Ishikawa (cell line): Measurements from ENCODE around the gene MACROD2.

Source experiments
- CREB1 ChIP-seq: IDR thresholded peaks from 2 replicates; pipeline ENCODE4 v1.6.1; 2012; ENCODE audit warnings: low read depth
- RAD21 ChIP-seq: IDR thresholded peaks from 2 replicates; pipeline ENCODE4 v1.6.1; 2012; ENCODE audit warnings: low read depth
- YY1 ChIP-seq: IDR thresholded peaks from 2 replicates; pipeline ENCODE4 v1.6.1; 2012; ENCODE audit warnings: low read depth

DNA sequence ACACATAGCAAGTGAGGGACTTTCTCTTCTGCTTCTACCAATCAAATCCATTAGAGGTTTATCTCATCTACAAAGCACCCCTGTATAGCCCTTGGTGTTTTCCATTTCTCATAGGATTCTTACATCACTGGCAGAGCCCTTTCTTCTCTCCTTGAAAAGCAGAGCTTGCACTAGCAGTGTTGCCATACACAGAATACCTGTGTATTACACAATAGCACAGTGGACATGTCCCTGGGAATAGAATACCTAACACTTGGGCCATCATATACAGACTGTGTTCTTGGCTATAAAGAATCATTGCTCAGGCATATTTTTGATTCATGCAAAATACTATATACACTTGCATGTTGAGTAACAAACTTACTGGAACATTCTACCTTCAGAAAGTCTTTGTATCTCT, 1996.0 kb downstream of the MACROD2 start:
- TF ChIP-seq RAD21 = no peak
- TF ChIP-seq YY1 = no peak
- TF ChIP-seq CREB1 = no peak
